ENCODE data around the gene LSM2. TPM values are rescaled to one million over a fixed set of nuclear protein-coding genes. Genes with fewer than 3 reads are reported as not detected.
"Not testable (repeated sequence)": the region's sequence is repeated elsewhere in the genome, so short reads cannot be mapped to it uniquely, and the experiment has no call there.

The LSM2 gene
- total and polyA plus RNA-seq, 2 experiments from 2014 or later = 51.9 to 57.9 TPM

DNA sequence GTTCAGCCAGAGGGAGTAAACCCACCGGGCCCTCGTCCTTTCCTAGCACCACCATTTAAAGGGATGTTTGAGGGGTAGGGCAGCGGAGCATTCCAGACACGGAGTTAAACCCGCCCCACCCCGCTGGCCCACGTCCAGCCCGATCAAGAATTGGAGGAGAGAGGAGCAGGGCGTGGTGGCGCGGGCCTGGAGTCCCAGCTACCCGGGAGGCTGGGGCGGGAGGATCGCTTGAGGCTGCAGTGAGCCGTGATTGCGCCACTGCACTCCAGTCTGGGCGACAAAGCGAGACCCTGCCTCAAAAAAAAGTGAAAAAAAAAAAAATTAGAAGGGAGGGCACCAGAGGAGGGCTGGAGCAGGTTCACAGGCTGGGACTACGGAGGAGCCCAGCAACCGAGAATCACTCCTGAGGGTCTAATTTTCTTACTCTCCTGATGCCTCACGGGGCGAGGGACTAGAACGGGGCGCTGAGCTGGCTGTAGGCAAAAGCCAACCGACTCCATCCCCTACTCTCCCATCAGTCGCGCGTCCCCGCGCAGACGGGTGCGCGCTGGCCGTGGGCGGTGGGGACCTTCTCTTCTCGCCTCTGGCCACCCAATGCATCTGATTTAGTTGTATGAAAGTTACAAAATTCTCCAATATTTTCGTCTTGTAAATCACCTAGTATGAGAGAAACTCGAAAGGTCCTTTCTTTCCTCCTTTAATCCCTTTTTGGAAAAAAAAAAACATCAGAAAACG, 14.7 kb upstream of the LSM2 start:
- TF ChIP-seq EZH2 (IDR thresholded peaks at IDR 0.05; ENCODE audit: borderline replicate concordance) (no peak), EZH2phosphoT487 (IDR thresholded peaks at IDR 0.05; ENCODE audit: low read depth, severe bottlenecking, unreplicated experiment) (no peak)
- TF ChIP-seq, protein P1, sequence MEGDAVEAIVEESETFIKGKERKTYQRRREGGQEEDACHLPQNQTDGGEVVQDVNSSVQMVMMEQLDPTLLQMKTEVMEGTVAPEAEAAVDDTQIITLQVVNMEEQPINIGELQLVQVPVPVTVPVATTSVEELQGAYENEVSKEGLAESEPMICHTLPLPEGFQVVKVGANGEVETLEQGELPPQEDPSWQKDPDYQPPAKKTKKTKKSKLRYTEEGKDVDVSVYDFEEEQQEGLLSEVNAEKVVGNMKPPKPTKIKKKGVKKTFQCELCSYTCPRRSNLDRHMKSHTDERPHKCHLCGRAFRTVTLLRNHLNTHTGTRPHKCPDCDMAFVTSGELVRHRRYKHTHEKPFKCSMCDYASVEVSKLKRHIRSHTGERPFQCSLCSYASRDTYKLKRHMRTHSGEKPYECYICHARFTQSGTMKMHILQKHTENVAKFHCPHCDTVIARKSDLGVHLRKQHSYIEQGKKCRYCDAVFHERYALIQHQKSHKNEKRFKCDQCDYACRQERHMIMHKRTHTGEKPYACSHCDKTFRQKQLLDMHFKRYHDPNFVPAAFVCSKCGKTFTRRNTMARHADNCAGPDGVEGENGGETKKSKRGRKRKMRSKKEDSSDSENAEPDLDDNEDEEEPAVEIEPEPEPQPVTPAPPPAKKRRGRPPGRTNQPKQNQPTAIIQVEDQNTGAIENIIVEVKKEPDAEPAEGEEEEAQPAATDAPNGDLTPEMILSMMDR (IDR thresholded peaks at IDR 0.05; ENCODE audit: poor library complexity) = no peak
- Histone ChIP-seq H3K27ac (peak overlapping the region; percentile 94), H3K79me2 (peaks cover 21% of the 10 kb centered on the region), H4K20me1 (ENCODE audit: insufficient read depth, poor library complexity, severe bottlenecking) (no peaks in the 10 kb centered on the region), H3K4me1 (ENCODE audit: insufficient read depth) (peaks cover 49% of the 10 kb centered on the region), H3K9me3 (ENCODE audit: low read depth) (no peaks in the 10 kb centered on the region), H3K9me2 (replicated peaks; ENCODE audit: insufficient read depth) (no peaks in the 10 kb centered on the region), H3K4me3 (peak overlapping the region; percentile 69), H3K36me3 (replicated peaks; ENCODE audit: insufficient read depth, low read depth) (no peaks in the 10 kb centered on the region), H3K27me3 (no peaks in the 10 kb centered on the region), H2AFZ (peak overlapping the region; percentile 89), H3K4me2 (peak overlapping the region; percentile 74)
- WGBS (ENCODE audit: low lambda C conversion rate, missing lambda C conversion rate) = 6% methylated on average over 38 of the region's 39 CpGs
- DNase-seq (ENCODE audit: low spot score) = peak; percentile 74

DNA sequence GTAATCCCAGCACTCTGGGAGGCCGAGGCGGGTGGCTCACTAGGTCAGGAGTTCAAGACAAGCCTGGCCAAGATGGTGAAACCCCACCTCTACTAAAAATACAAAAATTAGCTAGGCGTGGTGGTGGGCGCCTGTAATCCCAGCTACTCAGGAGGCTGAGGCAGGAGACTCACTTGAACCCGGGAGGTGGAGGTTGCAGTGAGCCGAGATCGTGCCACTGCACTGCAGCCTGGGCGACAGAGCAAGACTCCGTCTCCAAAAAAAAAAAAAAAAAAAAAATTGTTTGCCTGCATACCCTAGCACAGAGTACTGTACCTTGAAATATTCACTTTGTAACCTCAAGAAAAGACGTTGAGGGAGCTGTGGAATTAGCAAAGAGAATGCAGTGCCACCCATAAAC, 13.6 kb upstream of the LSM2 start:
- DNase-seq (ENCODE audit: low spot score); H4K20me1 ChIP-seq (ENCODE audit: insufficient read depth, poor library complexity, severe bottlenecking); H3K36me3 ChIP-seq (replicated peaks; ENCODE audit: insufficient read depth, low read depth); H3K9me2 ChIP-seq (replicated peaks; ENCODE audit: insufficient read depth); H3K27me3 ChIP-seq; H2AFZ ChIP-seq; H3K9me3 ChIP-seq (ENCODE audit: low read depth); H3K4me3 ChIP-seq: not testable (repeated sequence)
- WGBS (ENCODE audit: low lambda C conversion rate, missing lambda C conversion rate) = 93% methylated on average over 10 of the region's 10 CpGs
- Histone ChIP-seq H3K79me2 (peaks cover 21% of the 10 kb centered on the region), H3K27ac (peak overlapping the region; percentile 94), H3K4me2 (peak overlapping the region; percentile 74), H3K4me1 (ENCODE audit: insufficient read depth) (peaks cover 39% of the 10 kb centered on the region)

DNA sequence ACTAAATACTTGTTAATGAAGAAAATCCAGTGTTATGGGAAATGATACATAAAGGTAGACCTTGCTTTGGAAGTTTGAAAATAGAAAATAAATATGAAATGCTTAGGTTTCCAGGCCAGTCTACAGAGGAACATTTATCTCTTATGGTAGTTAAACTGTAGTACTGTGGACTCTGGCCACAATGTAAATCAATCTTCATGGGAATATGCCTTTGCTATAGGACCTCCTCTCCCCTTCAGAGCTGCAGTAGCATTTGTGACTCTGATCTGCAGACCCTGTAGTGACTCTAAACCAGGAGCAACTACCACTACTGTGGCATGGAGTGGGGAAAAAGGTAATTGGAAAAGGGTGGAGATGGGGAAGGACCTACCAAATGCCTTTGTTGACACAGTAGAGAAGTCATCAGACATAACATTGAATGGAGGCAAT, 13.1 kb upstream of the LSM2 start:
- no peak for TF ChIP-seq EZH2 (IDR thresholded peaks at IDR 0.05; ENCODE audit: borderline replicate concordance)
- TF ChIP-seq, protein P1 (IDR thresholded peaks at IDR 0.05; ENCODE audit: poor library complexity) = no peak
- TF ChIP-seq EZH2phosphoT487 (IDR thresholded peaks at IDR 0.05; ENCODE audit: low read depth, severe bottlenecking, unreplicated experiment) = no peak
- H2AFZ ChIP-seq = no peak overlapping the region
- H3K9me3 ChIP-seq (ENCODE audit: low read depth) = no peaks in the 10 kb centered on the region
- DNase-seq (ENCODE audit: low spot score) = no peak
- no peaks in the 10 kb centered on the region for H4K20me1 ChIP-seq (ENCODE audit: insufficient read depth, poor library complexity, severe bottlenecking)
- H3K9me2 ChIP-seq (replicated peaks; ENCODE audit: insufficient read depth) = no peaks in the 10 kb centered on the region
- peaks cover 36% of the 10 kb centered on the region for H3K4me1 ChIP-seq (ENCODE audit: insufficient read depth)
- no peaks in the 10 kb centered on the region for H3K27me3 ChIP-seq
- no peaks in the 10 kb centered on the region for H3K36me3 ChIP-seq (replicated peaks; ENCODE audit: insufficient read depth, low read depth)
- H3K4me2 ChIP-seq = peak overlapping the region; percentile 4
- no peak overlapping the region for H3K4me3 ChIP-seq
- peak overlapping the region; percentile 94 for H3K27ac ChIP-seq
- peaks cover 21% of the 10 kb centered on the region for H3K79me2 ChIP-seq

DNA sequence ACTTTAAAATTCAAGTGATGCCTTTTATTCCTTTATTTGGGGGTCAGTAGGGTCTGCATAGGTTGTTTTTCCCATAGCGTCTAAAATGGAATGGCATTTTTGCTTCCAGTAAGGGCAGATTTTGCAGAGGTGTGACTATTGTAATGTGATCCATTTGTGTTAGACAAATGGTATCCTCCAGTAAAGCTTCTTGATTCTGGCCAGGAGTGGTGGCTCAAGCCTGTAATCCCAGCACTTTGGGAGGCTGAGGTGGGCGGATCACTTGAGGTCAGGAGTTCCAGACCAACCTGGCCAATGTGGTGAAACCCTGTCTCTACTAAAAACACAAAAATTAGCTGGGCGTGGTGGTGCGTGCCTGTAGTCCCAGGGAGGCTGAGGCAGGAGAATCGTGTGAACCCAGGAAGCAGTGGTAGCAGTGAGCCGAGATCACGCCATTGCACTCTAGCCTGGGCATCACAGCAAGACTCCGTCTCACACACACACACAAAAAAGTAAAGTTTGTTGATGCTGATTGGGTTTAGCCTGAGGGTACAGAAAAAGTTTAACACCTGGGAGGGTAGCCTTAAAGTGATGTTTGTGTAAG, 11.3 kb upstream of the LSM2 start:
- peaks cover 18% of the 10 kb centered on the region for H3K79me2 ChIP-seq
- not testable (repeated sequence) for H3K27ac ChIP-seq

DNA sequence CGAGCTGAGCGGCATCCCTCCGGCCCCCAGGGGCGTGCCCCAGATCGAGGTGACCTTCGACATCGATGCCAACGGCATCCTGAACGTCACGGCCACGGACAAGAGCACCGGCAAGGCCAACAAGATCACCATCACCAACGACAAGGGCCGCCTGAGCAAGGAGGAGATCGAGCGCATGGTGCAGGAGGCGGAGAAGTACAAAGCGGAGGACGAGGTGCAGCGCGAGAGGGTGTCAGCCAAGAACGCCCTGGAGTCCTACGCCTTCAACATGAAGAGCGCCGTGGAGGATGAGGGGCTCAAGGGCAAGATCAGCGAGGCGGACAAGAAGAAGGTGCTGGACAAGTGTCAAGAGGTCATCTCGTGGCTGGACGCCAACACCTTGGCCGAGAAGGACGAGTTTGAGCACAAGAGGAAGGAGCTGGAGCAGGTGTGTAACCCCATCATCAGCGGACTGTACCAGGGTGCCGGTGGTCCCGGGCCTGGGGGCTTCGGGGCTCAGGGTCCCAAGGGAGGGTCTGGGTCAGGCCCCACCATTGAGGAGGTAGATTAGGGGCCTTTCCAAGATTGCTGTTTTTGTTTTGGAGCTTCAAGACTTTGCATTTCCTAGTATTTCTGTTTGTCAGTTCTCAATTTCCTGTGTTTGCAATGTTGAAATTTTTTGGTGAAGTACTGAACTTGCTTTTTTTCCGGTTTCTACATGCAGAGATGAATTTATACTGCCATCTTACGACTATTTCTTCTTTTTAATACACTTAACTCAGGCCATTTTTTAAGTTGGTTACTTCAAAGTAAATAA, 10.6 kb upstream of the LSM2 start:
- H3K9me3 ChIP-seq (ENCODE audit: low read depth); H2AFZ ChIP-seq; H3K9me2 ChIP-seq (replicated peaks; ENCODE audit: insufficient read depth); H3K36me3 ChIP-seq (replicated peaks; ENCODE audit: insufficient read depth, low read depth); DNase-seq (ENCODE audit: low spot score); H3K4me3 ChIP-seq; H3K27ac ChIP-seq; H3K27me3 ChIP-seq; H4K20me1 ChIP-seq (ENCODE audit: insufficient read depth, poor library complexity, severe bottlenecking): not testable (repeated sequence)
- WGBS (ENCODE audit: low lambda C conversion rate, missing lambda C conversion rate) = 86% methylated on average over 16 of the region's 37 CpGs
- Histone ChIP-seq H3K79me2 (peaks cover 20% of the 10 kb centered on the region), H3K4me1 (ENCODE audit: insufficient read depth) (peaks cover 40% of the 10 kb centered on the region), H3K4me2 (peak overlapping the region; percentile 70)

More for the DNA sequence above, 11.3 kb upstream of the LSM2 start:
- not testable (repeated sequence) for H3K27me3 ChIP-seq; H4K20me1 ChIP-seq (ENCODE audit: insufficient read depth, poor library complexity, severe bottlenecking); H3K9me2 ChIP-seq (replicated peaks; ENCODE audit: insufficient read depth); H2AFZ ChIP-seq; DNase-seq (ENCODE audit: low spot score); H3K4me3 ChIP-seq; H3K9me3 ChIP-seq (ENCODE audit: low read depth); H3K36me3 ChIP-seq (replicated peaks; ENCODE audit: insufficient read depth, low read depth)
- Histone ChIP-seq H3K4me2 (peak overlapping the region; percentile 70), H3K4me1 (ENCODE audit: insufficient read depth) (peaks cover 40% of the 10 kb centered on the region)
- WGBS (ENCODE audit: low lambda C conversion rate, missing lambda C conversion rate) = 90% methylated on average over 8 of the region's 8 CpGs

All from hepatocyte (in vitro differentiated cells).